Activated CD4-positive, alpha-beta T cell treated with anti-CD3 and anti-CD28 coated beads, Interleukin-2, amount 50 U/mL, for 4 hours (primary cell): Measurements from ENCODE around the gene ADAD1.
A peak's percentile ranks its signal among the peaks of the same experiment; 100 is the strongest.
"Not testable (repeated sequence)": the region's sequence is repeated elsewhere in the genome, so short reads cannot be mapped to it uniquely, and the experiment has no call there.

Source experiments
- DNase-seq, 2 experiments: peaks; one replicate each; pipeline ENCODE4 v3.0.0-alpha.2; 2020

Gene ADAD1

DNA sequence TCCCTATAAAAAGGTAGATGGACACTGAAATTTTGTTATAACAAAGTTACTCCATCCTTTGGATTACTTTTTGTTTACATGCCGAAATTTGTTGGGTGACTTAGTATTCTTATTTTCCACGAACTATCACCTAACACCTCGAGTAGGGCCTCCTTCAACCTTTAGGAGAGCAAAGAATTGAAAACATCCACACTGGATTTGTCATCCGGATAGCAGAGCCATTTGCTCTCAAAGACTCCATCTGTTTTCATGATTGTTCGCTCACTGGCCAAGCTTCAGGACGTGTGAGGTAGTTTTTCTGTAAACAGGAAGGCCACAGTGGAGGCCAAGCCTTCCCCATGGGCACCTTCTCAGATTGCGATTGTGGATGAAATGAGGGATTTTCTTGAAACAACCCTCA, at the start of gene ADAD1:
TSS of gene ADAD1 (plus strand) at position 301 of the 400 bp plus-strand sequence. CDS start 1,059 bp downstream, outside the sequence.
- DNase-seq: no peak

DNA sequence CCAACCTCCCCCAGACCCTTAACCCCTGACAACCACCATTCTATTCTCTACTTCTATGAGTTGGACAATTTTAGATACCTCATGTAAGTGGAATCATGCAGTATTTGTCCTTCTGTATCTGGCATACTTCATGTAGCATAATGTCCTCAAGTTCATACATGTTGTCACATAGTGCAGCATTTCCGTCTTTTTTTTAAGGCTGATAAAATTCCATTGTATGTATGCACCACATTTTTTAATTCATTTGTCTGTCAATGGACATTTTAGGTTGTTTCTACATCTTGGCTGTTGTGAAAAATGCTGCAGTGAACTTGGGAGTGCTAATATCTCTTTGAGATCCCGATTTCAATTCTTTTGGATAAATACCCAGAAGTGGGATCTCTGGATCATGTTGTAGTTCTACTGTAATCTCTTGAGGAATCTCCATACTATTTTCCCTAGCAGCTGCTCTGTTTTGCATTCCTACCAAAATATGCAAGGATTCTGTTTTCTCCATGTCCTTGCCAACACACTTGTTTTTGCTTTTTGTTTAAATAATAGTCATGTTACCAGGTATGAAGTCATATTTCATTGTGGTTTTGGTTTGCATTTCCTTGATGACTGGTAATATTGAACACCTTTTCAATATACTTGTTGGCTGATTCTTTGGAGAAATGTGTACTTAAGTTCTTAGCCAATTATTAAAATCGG, 48.8 kb upstream of the ADAD1 start:
- DNase-seq: no peak

DNA sequence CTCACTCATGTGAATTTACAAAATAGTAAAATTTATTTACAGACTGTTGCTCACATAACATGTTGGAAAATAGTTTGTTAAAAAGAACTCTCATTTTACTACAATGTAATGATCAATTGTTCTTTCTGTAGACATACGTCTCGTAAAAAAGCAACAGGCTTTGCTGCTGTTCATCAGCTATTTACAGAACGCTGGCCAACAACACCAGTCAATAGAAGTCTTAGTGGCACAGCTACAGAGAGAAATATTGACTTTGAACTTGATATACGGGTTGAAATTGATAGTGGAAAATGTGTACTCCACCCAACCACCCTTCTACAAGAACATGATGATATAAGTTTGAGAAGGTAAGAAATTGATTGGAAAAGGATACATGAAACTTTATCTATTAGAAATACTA, 47.6 kb upstream of the ADAD1 start:
- DNase-seq: no peak

DNA sequence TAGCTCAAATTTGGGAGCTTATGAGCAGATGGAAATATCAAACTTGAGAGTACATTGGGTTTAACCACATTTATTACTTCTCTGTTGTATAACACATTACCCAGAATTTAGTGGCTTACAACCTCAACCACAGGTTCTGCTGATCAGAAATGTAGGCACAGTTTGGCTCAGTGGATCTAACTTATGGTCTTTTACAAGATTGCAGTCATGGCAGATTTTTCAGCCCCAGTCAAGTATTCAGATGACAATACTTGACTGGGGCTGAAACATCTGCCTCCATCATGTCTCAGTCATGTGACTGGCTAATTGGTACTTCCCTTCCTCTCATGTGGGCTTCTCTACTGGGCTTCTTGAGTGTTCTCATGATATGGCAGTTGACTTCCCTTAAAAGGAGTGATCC, 44.0 kb upstream of the ADAD1 start:
- no peak for DNase-seq

DNA sequence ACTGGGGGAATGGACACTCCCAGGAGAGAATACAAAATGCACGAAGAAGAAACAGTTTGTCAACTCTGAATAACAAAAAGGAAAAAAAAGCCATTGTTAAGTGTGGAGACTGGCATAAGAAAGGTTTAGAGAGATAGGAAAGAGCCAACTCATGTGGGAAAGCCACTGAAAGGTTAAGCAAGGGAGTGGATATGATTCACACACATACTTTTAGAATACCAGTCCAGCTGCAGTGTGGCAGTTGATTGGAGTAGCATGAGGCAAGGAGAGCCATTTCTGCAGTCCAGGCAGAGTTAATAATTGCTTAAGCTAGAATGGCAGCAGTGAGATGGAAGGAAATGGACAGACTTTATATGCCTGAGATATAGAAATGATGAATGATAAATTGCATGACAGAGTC, 36.9 kb upstream of the ADAD1 start:
- no peak for DNase-seq

DNA sequence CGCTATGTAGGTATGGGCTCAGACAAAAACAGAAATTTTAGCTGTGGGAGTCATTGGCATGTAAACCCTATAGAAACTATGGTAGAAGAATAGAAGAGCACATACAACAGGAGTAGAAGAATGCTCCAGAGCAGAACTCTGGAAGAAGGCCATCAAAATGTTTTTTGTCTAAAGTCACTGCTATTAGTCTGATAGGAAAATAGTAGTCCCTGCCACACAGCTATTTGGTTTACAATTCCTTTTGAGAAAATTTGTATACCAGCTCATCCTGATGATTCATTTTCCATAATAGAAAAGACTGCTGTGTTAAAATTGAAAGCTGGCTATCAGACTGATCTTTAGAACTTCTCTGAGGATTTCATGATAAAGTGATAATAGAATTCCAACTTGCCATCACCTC, 32.8 kb upstream of the ADAD1 start:
- DNase-seq: no peak

DNA sequence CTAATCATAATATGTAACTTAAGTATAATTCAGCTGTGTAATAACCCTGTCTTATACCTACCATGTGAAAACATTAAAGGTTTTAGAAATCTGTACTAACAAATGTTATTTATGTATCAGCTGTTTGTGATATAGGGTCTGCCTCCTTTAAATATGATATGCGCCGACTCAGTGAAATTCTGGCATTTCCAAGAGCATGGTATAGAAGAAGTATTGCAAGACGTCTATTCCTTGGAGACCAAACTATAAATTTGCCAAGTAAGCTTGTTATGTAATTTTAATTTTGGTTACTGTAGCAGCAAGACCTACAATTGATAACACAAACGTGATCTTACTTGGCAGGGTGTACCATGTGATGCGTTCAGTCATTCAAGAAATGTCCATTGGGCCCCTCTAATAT, 32.3 kb upstream of the ADAD1 start:
- DNase-seq: no peak

DNA sequence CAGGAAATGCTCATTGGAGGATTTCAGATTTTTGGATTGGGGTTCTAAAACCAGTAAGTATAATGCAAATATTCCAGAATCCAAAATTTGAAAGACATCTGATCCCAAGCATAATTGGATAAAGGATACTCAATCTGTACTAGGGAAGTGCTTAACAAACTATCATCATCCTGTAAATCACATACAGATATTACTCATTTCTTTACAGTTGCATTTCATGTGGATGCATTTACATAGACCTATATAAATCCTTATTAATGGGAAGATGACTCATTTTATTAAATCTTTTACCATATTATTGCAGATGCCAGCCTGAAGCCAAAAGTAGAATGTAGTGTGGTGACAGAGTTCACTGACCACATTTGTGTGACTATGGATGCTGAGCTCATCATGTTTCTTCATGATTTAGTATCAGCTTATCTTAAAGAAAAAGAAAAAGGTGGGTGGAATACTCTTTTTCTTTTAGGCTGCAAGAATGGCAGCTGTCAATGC, 22.4 kb upstream of the ADAD1 start:
- DNase-seq: no peak

DNA sequence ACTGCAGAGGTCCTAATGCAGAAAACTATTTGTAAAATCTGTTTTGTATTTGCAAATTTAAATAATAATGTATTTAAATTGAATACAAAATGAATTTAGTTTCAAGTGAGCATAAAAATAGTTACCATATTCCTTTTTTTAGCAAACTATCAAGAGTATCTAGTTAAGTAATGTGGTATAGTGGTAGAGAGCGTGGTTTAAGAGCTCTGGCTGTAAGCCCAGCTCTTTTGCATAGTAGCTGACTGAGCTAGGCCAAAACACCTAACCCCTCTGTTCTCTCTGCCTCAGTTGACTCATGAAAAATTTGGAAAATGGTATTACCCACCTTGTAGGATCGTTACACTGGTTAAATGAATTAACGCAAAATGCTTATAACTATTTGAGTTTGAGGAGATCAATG, 18.1 kb upstream of the ADAD1 start:
- no peak for DNase-seq

DNA sequence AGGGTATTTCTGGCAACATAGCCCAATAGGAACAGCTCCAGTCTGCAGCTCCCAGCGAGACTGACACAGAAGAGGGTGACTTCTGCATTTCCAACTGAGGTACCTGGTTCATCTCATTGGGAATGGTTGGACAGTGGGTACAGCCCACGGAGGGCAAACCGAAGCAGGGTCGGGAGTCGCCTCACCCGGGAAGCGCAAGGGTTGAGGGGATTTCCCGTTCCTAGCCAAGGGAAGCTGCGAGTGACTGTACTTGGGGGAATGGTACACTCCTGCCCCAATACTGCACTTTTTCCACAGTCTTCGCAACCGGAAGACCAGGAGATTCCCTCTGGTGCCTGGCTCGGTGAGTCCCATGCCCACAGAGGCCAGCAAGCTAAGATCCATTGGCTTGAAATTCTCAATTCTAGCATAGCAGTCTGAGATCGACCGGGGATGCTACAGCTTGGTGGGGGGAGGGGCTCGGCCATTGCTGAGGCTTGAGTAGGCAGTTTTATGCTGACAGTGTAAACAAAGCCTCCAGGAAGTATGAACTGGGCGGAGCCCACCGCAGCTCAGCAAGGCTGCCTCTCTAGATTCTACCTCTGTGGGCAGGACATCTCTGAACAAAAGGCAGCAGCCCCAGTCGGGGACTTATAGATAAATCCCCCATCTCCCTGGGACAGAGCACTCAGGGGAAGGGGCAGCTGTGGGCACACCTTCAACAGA, 14.0 kb upstream of the ADAD1 start:
- no peak for DNase-seq

DNA sequence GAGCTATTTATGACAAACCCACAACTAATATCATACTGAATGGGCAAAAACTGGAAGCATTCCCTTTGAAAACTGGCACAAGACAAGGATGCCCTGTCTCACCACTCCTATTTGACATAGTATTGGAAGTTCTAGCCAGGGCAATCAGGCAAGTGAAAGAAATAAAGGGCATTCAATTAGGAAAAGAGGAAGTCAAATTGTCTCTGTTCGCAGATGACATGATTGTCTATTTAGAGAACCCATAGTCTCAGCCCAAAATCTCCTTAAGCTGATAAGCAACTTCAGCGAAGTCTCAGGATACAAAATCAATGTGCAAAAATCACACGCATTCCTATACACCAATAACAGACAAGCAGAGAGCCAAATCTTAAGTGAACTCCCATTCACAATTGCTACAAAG, 10.0 kb upstream of the ADAD1 start:
- DNase-seq: not testable (repeated sequence)

DNA sequence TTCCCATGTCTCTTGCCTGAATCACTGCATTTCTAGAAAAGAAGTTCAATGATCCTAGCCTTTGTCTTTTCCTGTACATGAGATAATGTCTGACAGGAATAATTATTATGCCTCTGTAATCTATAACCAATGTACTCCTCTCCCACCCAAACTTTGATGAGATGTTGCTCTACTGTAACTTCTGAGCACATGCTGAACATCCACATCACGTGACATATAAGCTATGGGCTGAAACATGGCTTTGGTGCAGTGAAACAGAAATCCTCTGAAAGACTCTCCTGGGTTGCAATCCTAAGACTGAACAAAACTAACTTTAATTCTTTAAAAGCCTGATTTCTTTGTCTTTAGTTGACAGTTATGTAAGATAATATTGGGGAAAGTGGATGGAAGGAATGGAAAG, 1.5 kb upstream of the ADAD1 start:
- DNase-seq: no peak

DNA sequence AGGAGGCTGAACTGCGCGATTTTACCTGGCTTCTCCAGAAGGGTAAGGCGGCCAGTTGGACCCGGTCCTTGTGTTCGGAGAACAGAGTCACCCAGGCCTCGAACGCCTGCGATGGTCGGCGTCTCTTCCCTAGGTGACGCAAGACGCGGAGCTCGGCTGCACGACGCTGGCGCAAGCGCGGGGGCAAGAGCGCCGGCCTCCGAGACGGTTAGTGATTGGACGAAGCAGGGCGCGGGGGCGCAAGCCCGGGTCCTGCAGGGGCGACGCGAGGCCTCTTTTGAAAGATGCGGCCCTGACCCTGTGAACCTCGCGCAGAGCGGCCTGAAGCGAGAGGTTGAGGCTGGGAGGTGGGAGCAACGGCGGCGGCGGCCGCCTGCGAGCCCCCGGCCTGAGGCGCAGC, 428 bp downstream of the ADAD1 start:
- no peak for DNase-seq

DNA sequence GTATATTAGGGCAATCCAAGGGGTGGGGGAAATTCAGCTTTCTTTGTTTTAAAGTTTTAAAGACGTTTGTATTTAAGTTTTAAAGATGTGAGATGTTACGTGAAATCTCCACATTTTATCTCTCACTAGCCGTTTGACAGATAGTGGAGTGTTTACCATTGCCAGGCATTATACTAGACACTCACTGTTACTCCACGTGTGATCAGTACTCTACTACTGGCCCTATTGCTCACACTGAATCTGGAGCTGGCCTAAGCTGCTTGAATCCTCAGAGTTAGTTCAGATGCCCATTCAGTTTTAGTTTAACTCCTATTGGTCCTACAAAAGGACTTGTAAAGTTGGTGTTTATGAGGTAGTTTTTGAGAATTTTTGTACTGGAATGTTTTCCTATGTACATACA, 4.5 kb downstream of the ADAD1 start:
- DNase-seq: no peak

DNA sequence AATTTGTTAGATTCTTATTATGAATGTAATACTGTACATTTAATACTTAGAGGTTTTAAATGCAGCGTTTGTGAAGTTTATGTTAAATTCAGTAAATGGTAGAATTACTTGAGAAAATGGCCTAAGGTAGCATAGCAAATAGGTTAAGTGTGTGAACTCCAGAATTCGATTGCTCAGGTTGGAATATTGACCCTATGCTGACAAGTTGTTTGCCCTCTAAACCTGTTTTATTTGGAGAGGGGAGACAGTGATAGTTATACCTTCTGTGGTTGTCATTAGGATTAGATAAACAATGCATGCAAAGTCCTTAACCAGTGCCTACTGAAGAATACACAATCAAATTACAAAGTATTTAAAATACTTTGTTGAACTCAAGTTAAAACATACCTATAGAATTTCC, 5.4 kb downstream of the ADAD1 start:
- DNase-seq: no peak

DNA sequence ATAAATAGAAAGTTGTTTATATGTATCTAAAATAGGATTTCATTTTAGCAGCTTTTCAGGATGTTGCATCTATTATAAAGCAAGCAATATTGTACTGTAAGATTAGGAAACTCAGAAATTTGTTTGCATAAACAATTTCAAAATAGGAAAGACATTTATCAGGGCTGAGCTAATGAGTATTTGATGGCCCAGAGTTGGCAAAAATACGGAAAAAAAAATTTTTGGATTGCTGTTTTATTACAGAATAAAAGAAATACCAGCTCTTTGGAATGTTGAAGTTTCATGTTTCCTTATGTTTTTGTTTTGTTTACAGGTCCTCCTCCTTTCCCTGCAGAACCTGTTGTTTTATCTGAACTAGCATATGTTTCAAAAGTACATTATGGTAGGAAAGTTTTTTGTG, 14.5 kb downstream of the ADAD1 start:
- DNase-seq: no peak

DNA sequence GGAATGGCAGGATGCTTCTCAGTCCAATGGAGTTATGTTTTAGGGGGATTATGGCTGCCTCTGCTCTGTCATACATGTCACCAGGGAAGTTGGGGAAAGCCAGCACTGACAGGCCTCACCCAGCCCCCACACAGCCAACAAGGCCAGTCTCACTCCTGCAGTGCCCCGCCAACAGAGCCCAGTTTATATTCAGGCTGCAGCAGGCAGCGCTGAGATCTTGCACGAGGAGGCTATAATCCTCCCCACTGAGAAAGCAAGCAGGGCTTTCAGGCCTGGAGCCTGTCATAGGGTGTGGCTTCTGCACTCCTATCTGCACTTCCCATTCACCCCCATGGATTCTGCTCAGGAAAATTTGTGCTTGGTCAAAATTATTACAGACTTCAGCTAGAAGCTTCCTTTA, 25.1 kb downstream of the ADAD1 start:
- no peak for DNase-seq

DNA sequence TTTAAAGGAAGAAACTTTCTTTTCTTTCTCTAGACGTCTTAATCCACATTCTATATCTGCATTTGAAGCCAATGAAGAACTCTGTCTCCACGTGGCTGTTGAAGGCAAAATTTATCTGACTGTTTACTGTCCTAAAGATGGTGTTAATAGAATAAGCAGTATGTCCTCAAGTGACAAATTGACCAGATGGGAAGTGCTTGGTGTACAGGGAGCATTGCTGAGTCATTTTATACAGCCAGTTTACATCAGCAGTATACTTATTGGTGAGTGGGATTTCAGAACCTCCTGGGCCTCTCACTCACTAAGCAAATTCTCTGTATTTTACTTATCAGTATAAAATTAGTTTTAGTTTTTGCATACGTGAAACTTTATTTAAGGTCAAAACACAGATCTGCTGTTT, 33.7 kb downstream of the ADAD1 start:
- no peak for DNase-seq

DNA sequence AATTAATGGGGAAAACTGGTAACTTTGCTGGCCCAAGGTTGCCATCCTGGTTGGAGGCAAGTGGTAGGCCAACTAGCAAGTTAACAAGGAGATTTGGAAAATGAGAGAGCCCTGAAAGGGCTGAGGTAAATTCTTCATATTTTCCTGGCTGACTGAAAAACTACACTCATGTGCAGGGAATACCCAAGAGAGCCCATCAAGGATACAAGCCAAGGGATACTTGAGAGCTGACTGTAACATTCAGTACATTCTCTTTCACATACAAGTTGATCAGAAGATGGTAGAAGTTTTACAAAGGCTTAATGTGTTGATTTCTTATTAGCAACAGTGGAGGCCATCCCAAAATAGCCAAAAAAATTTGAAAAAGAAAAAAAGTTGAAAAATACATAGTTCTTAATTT, 44.4 kb downstream of the ADAD1 start:
- DNase-seq: no peak

DNA sequence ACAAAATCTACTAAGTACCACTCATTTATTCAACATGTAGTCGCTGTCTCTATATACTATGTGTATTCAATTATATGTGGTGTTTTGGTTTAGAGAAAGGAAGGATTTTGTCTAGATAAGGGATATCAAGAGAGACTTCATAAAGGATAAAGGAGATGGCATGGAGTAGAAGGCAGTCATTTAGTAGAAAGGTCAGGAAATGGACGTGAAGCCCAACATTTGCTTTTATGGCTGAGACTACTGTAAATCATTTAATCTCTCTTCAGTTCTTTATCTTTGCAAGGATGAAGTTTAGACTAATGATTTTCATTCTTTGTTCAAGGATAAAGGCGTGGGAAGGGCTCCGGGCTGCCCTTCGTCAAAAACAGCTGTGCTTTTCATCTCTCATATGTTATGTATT, 52.5 kb downstream of the ADAD1 start:
- DNase-seq: no peak

DNA sequence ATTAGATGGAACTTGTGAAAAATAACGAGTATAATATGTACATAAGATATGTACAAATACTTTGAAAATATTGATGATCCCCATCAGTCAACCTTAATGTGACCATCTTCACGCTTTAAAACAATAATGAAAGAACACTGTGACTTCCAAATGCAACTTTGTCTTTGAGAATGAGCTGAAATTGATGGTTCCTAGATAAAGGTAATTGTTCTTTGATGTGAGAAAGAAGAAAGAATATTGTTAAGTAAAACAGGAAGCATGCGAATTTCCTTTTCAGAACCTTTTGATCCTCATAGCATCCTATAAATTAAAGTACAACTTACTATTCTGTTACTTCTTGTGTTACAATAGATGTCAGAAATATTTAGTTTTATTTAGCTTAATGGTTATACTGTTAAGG, 55.5 kb downstream of the ADAD1 start:
- no peak for DNase-seq

DNA sequence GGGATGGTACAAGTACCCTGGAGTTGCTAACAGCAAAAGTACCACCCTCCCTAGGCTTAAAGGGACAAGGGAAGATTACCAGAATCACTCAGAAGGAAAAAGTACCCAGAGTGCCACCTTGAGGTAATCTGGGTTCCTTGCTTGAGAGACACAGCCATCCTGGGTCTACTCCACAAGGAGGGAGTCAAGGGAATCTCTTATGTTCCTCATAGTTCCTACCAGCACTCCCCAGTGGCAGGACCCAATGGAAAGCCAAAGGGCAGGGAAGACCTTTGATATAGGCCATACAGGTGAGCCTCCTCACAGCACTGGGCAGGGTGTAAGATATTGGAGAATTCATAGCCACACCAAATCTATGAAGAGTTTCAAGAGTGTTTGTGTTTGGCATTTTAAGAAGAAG, 72.0 kb downstream of the ADAD1 start:
- DNase-seq: peak; percentile 29 to 37

DNA sequence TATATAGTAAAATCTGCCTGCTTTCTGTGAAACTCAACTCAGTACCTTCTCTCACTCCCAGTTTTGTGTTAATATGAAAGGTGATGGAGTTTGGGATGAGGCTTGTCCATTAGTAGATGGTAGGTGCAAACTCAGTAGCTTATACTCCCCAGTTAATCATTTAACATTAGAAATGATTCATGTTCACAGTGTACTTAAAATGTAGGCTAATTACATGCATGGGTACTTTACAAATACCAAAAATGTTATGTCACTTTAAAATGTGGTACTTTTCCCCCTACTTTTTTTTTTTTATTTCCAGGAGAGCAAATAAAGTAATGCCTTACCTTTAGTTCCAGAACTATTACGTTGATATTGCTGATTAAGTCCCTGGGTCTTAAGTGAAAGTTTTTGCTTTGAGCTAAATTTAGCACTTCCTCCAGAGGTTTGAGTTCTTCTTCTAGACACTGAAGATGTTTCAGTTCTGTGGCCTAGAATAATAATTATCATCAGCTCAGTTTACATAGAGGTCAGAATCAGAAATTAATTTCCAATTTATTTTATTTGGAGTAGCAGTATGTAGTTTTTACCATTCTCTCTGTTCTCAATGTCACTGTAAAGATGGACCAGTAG, 74.7 kb downstream of the ADAD1 start:
- no peak for DNase-seq
